Nephron progenitor cell (in vitro differentiated cells): ENCODE data around the gene KCNG1.

Experiments used
- DNase-seq: peaks from one replicate; pipeline ENCODE4 v3.0.0; 2021
- H3K27ac Mint-ChIP-seq: 2 replicates; pipeline ENCODE4 v1.8.0; 2021; ENCODE audit warnings: mild to moderate bottlenecking, moderate library complexity, mixed read lengths
- H3K27me3 Mint-ChIP-seq: 2 replicates; pipeline ENCODE4 v1.8.0; 2021; ENCODE audit warnings: mild to moderate bottlenecking, low read depth, mixed read lengths; ENCODE audit not compliant: poor library complexity
- H3K36me3 Mint-ChIP-seq: 2 replicates; pipeline ENCODE4 v1.8.0; 2021; ENCODE audit warnings: low read depth, mixed read lengths
- H3K4me1 Mint-ChIP-seq: 2 replicates; pipeline ENCODE4 v1.8.0; 2021; ENCODE audit warnings: mixed read lengths
- H3K4me3 Mint-ChIP-seq: 2 replicates; pipeline ENCODE4 v1.8.0; 2021; ENCODE audit warnings: mild to moderate bottlenecking, moderate library complexity, mixed read lengths
- H3K9me3 Mint-ChIP-seq: 2 replicates; pipeline ENCODE4 v1.8.0; 2021; ENCODE audit warnings: mild to moderate bottlenecking, moderate library complexity, mixed read lengths
- TF ChIP-seq, protein P1 (sequence below): fragments of 200-600 bp; sonication (generic); IDR thresholded peaks from 2 replicates; pipeline ENCODE4 v1.5.0; 2021; ENCODE audit warnings: antibody characterized with exemption

The KCNG1 gene

GRCh38 chr20:51013577-51014330 is 9.2 kb downstream of the KCNG1 start:
- Mint-ChIP-seq H3K4me3 (peak overlapping the region; percentile 50), H3K4me1 (peaks cover 59% of the 10 kb centered on the region), H3K27ac (peak overlapping the region; percentile 95), H3K36me3 (peaks cover 46% of the 10 kb centered on the region), H3K27me3 (no peaks in the 10 kb centered on the region), H3K9me3 (no peaks in the 10 kb centered on the region)
- peak; percentile 74 for DNase-seq
- TF ChIP-seq, protein P1, sequence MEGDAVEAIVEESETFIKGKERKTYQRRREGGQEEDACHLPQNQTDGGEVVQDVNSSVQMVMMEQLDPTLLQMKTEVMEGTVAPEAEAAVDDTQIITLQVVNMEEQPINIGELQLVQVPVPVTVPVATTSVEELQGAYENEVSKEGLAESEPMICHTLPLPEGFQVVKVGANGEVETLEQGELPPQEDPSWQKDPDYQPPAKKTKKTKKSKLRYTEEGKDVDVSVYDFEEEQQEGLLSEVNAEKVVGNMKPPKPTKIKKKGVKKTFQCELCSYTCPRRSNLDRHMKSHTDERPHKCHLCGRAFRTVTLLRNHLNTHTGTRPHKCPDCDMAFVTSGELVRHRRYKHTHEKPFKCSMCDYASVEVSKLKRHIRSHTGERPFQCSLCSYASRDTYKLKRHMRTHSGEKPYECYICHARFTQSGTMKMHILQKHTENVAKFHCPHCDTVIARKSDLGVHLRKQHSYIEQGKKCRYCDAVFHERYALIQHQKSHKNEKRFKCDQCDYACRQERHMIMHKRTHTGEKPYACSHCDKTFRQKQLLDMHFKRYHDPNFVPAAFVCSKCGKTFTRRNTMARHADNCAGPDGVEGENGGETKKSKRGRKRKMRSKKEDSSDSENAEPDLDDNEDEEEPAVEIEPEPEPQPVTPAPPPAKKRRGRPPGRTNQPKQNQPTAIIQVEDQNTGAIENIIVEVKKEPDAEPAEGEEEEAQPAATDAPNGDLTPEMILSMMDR: no peak

GRCh38 chr20:51012357-51012756 is 10.6 kb downstream of the KCNG1 start:
- Mint-ChIP-seq H3K4me1 (peaks cover 45% of the 10 kb centered on the region), H3K36me3 (peaks cover 54% of the 10 kb centered on the region), H3K4me3 (no peak overlapping the region), H3K9me3 (no peaks in the 10 kb centered on the region), H3K27me3 (peaks cover 4% of the 10 kb centered on the region), H3K27ac (peak overlapping the region; percentile 77)
- TF ChIP-seq, protein P1: no peak
- no peak for DNase-seq

- TF ChIP-seq, protein P1: no peak
- Mint-ChIP-seq H3K4me3 (no peak overlapping the region), H3K27me3 (peaks cover 4% of the 10 kb centered on the region), H3K9me3 (no peaks in the 10 kb centered on the region), H3K4me1 (peaks cover 37% of the 10 kb centered on the region), H3K27ac (no peak overlapping the region), H3K36me3 (peaks cover 52% of the 10 kb centered on the region)
- DNase-seq: no peak
Observed at GRCh38 chr20:51011479-51011878, 11.4 kb downstream of the KCNG1 start.

GRCh38 chr20:51010932-51011331 is 12.0 kb downstream of the KCNG1 start:
- H3K4me3 Mint-ChIP-seq: no peak overlapping the region
- no peak for DNase-seq
- peaks cover 57% of the 10 kb centered on the region for H3K36me3 Mint-ChIP-seq
- TF ChIP-seq, protein P1: no peak
- peaks cover 37% of the 10 kb centered on the region for H3K4me1 Mint-ChIP-seq
- no peak overlapping the region for H3K27ac Mint-ChIP-seq
- no peaks in the 10 kb centered on the region for H3K9me3 Mint-ChIP-seq
- peaks cover 4% of the 10 kb centered on the region for H3K27me3 Mint-ChIP-seq

DNA sequence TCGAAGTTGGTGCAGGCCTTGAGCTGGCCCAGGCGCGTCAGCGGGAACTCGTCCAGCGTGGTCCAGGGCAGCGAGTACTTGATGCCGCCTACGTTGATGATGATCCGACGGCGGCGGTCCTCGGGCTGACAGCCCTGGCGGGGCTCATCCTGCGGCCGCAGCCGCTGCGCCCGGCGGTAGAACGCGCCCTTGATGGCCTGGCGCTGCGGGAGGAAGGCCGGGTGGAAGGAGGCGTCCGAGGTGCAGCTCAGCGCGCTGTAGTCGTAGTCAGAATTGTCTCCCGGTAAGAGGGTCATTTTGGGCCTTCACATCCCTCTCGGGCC is 12.9 kb downstream of the KCNG1 start:
- no peak overlapping the region for H3K4me3 Mint-ChIP-seq
- H3K36me3 Mint-ChIP-seq: peaks cover 57% of the 10 kb centered on the region
- TF ChIP-seq, protein P1: no peak
- no peak for DNase-seq
- peaks cover 6% of the 10 kb centered on the region for H3K27me3 Mint-ChIP-seq
- H3K4me1 Mint-ChIP-seq: peaks cover 35% of the 10 kb centered on the region
- no peaks in the 10 kb centered on the region for H3K9me3 Mint-ChIP-seq
- no peak overlapping the region for H3K27ac Mint-ChIP-seq
